ENCODE measurements around the gene PRKN. TPM values are rescaled to one million over a fixed set of nuclear protein-coding genes. Genes with fewer than 3 reads are reported as not detected.

PRKN gene
- total and polyA plus RNA-seq, 2 donors (not counting 3 experiments of a cell fraction or from before 2014, with no cell fraction given): 0.06 TPM; not detected in 1

GRCh38 chr6:162371121-162371520, 356.4 kb downstream of the PRKN start:
- Histone ChIP-seq H2AFZ (ENCODE audit: low read depth, low read length) (no peak overlapping the region), H3K4me1 (ENCODE audit: control insufficient read depth, extremely low read depth, insufficient read depth, low read length) (no peaks in the 10 kb centered on the region), H3K9me3 (replicated peaks; ENCODE audit: control insufficient read depth, insufficient read depth, low read length) (no peaks in the 10 kb centered on the region), H3K4me3 (replicated peaks in 1 of 3; ENCODE audit: insufficient read depth in 1 of 3, low read depth in 1 of 3, low read length in 3 of 3) (no peak overlapping the region), H3K27me3 (ENCODE audit: control insufficient read depth in 2 of 2, insufficient read depth in 2 of 2, low read length in 2 of 2) (no peaks in the 10 kb centered on the region), H3K9ac (replicated peaks; ENCODE audit: extremely low read depth, insufficient read depth, low read length) (no peak overlapping the region), H3K9me1 (replicated peaks; ENCODE audit: control insufficient read depth, extremely low read depth, insufficient read depth, low read length) (no peaks in the 10 kb centered on the region), H4K20me1 (replicated peaks; ENCODE audit: control insufficient read depth, extremely low read depth, insufficient read depth, low read length) (no peaks in the 10 kb centered on the region), H3K79me2 (ENCODE audit: control insufficient read depth, insufficient read depth, low read length) (no peaks in the 10 kb centered on the region), H3K36me3 (ENCODE audit: control insufficient read depth in 2 of 2, extremely low read depth in 1 of 2, insufficient read depth in 2 of 2, low read length in 2 of 2) (no peaks in the 10 kb centered on the region), H3K27ac (ENCODE audit: insufficient read depth, low read depth, low read length) (no peak overlapping the region), H3K4me2 (ENCODE audit: insufficient read depth, low read length) (no peak overlapping the region)
- BruUV-seq (replicated peaks): no TSS peak
- dilution Hi-C loops (cut with MboI; ENCODE audit: extremely low pct_ligation_motif_present, low sequenced_read_pairs) (no loop called here), intact Hi-C loops (cut with micrococcal nuclease) (no loop called here)
- FAIRE-seq (no peak), DNase-seq (ENCODE audit: low read depth, low spot score) (no peak)
- ChIA-PET CTCF (no interaction called here), POLR2A (no interaction called here)
- TF ChIP-seq CTCF (IDR thresholded peaks at IDR 0.05; ENCODE audit: extremely low read depth in 1 of 2, insufficient read depth in 1 of 2, low read depth in 1 of 2, low read length in 2 of 2) (no peak), GATA2 (IDR thresholded peaks at IDR 0.05; ENCODE audit: insufficient read depth, insufficient read length, low read depth, low read length) (no peak), MYC (IDR thresholded peaks at IDR 0.05; ENCODE audit: low read depth, low read length) (no peak), FOS (IDR thresholded peaks at IDR 0.05; ENCODE audit: borderline replicate concordance, insufficient read depth, low read length) (no peak), POLR2A (IDR thresholded peaks at IDR 0.05; ENCODE audit: low read depth, low read length) (no peak), POLR2AphosphoS5 (IDR thresholded peaks at IDR 0.05; ENCODE audit: insufficient read depth, low read depth, low read length) (no peak), EZH2 (IDR thresholded peaks at IDR 0.05; ENCODE audit: borderline replicate concordance, low read depth, low read length, severe bottlenecking) (no peak), JUN (IDR thresholded peaks at IDR 0.05; ENCODE audit: borderline replicate concordance, insufficient read depth, insufficient read length, low read depth) (no peak), MAX (IDR thresholded peaks at IDR 0.05; ENCODE audit: insufficient read depth, insufficient read length) (no peak)

Data from endothelial cell of umbilical vein (primary cell).